ENCODE results near the gene KLHL14.
"Not testable (repeated sequence)": the region's sequence is repeated elsewhere in the genome, so short reads cannot be mapped to it uniquely, and the experiment has no call there.

KLHL14 gene

GRCh38 chr18:32804134-32804888, 31.5 kb upstream of the KLHL14 start:
- no peak for TF ChIP-seq CTCF (IDR thresholded peaks at IDR 0.05; ENCODE audit: low read depth, low read length)
- DNase-seq (ENCODE audit: extremely low read depth, low read depth) = no peak

- no peak for DNase-seq (ENCODE audit: extremely low read depth, low read depth)
- no peak for TF ChIP-seq CTCF (IDR thresholded peaks at IDR 0.05; ENCODE audit: low read depth, low read length)
These were observed 30.7 kb upstream of the KLHL14 start for GRCh38 chr18:32803568-32803967.

- no peak for DNase-seq (ENCODE audit: extremely low read depth, low read depth)
- TF ChIP-seq CTCF (IDR thresholded peaks at IDR 0.05; ENCODE audit: low read depth, low read length) = no peak
These were observed 30.0 kb upstream of the KLHL14 start for GRCh38 chr18:32802591-32803451.

- TF ChIP-seq CTCF (IDR thresholded peaks at IDR 0.05; ENCODE audit: low read depth, low read length) = no peak
- no peak for DNase-seq (ENCODE audit: extremely low read depth, low read depth)
These were observed 28.4 kb upstream of the KLHL14 start for GRCh38 chr18:32801228-32801627.

- no peak for DNase-seq (ENCODE audit: extremely low read depth, low read depth)
- no peak for TF ChIP-seq CTCF (IDR thresholded peaks at IDR 0.05; ENCODE audit: low read depth, low read length)
These were observed 25.6 kb upstream of the KLHL14 start for GRCh38 chr18:32798209-32798960.

GRCh38 chr18:32794667-32795066, 21.8 kb upstream of the KLHL14 start:
- not testable (repeated sequence) for DNase-seq (ENCODE audit: extremely low read depth, low read depth)

GRCh38 chr18:32779010-32779409, 6.2 kb upstream of the KLHL14 start:
- no peak for TF ChIP-seq CTCF (IDR thresholded peaks at IDR 0.05; ENCODE audit: low read depth, low read length)
- no peak for DNase-seq (ENCODE audit: extremely low read depth, low read depth)
